GM19395 (cell line): Measurements from ENCODE around the gene CTAGE9.
"Not testable (repeated sequence)": the region's sequence is repeated elsewhere in the genome, so short reads cannot be mapped to it uniquely, and the experiment has no call there.

ENCODE experiments used
- ATAC-seq: cut with Tn5 transposase; IDR thresholded peaks from one replicate; pipeline ENCODE4 v1.9.1; 2021; ENCODE audit warnings: mild to moderate bottlenecking, moderate library complexity; ENCODE audit not compliant: unreplicated experiment

The CTAGE9 gene

DNA sequence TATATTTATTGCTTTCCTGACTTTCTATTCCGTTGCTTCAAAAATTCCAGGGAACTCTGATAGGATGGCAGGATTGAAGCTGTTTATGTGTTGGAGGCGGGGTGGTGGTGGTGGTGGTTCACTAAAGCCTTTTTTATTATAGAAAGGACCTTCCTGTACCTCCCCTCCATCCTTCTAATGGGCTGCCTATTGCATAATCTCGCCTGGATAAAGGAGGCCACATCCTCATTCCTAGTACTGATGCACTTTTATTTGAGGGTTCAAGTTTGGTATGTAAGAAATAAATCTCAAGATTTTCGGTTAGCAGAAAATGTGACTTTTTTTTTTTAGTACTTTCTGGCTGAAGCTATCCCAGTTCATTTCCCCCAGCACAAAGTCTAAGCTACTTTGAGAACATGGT is 18.7 kb upstream of the CTAGE9 start:
- ATAC-seq: no peak

- ATAC-seq: no peak
Measured at GRCh38 chr6:131728296-131728939, 17.6 kb upstream of the CTAGE9 start.

- ATAC-seq: no peak
Measured at GRCh38 chr6:131727868-131728267, 17.1 kb upstream of the CTAGE9 start.

- no peak for ATAC-seq
Measured at GRCh38 chr6:131727467-131727866, 16.6 kb upstream of the CTAGE9 start.

- ATAC-seq: no peak
Measured at GRCh38 chr6:131724114-131724513, 13.3 kb upstream of the CTAGE9 start.

DNA sequence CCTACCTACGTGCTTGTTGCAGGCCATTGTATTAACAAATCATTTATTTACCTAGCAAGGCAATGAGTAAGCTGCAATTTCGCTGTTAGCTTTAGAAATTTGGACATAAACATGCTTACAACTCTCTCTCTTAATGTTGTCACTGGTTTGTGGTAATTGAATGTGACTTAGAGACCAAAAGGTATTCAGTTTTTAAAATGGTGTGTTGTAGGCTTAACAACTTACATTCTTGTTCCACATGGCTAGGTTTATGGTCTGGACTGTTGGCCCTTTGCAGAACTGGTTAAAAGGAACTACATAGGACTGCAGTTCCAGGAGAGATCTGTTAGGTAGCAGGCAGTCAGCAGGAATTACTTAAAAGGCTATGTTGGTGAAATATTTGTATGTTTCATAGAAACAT is 10.3 kb upstream of the CTAGE9 start:
- ATAC-seq: no peak

DNA sequence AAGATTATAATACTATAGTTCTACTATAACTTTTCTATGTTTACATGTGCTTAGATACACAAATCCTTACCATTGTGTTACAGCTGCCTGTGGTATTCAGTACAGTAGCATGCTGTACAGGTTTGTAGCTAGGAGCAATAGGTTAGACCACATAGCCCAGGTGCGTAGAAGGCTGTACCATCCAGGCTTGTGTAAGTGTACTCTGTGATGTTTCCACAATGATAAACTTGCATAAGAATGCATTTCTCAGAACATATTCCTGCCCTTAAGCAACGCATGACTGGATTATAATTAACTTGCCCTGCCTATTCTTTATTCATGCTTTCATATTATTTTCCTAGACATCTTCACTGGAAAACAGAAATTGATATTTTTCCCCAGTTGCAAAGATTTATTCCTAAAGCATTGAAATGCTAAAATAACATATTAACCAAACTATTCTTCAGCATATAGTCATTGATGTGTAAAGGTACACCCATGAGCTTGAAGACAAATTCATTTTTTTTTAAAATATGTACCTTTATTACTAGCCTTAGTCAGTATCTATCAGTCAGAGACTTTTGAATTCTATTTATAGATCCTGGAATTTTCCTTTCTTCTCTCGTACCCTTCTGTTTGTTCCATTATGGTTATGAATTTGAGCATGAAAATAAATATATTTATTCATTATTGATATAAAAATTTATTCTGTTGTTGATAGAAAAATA is 7.2 kb upstream of the CTAGE9 start:
- no peak for ATAC-seq

GRCh38 chr6:131715567-131715966 is 4.8 kb upstream of the CTAGE9 start:
- ATAC-seq: peak; percentile 60

DNA sequence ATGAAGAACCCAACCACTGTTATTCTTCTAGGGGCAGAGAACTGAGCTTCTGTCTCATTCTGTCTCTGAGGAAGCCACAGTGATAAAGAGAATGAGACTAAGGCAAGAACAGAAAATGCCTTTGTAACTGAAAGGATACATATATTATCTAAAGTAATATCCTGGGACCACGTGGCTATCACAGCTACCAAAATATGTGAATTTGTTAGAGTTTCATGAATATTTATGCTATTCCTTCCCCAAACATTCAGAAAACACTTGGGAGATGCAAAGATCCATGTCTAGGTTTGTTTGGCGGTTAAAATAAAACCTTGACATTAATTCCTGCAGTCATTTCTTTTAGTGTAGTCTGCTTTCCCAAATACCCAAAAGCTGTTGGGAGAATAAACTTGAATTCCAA is 6.9 kb downstream of the CTAGE9 start:
- not testable (repeated sequence) for ATAC-seq

DNA sequence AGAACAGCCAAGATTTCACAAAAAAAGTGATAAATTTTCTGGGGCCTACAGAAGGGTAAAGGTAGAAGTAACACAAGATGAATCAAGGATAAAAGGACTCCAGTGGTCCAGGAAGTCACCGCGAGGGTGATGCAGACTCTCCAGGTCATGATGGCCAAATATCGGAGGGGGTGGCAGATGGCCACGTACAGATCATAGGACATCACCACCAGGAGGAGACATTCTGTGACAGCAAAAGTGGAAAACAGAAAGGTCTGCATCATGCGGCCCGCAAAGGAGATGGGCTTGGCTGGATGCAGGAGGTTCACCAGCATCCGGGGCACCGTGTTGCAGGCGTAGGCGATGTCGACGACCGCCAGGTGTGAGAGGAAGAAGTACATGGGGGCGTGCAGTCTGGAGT is 10.0 kb downstream of the CTAGE9 start:
- not testable (repeated sequence) for ATAC-seq

GRCh38 chr6:131696956-131697355 is 13.9 kb downstream of the CTAGE9 start:
- no peak for ATAC-seq

DNA sequence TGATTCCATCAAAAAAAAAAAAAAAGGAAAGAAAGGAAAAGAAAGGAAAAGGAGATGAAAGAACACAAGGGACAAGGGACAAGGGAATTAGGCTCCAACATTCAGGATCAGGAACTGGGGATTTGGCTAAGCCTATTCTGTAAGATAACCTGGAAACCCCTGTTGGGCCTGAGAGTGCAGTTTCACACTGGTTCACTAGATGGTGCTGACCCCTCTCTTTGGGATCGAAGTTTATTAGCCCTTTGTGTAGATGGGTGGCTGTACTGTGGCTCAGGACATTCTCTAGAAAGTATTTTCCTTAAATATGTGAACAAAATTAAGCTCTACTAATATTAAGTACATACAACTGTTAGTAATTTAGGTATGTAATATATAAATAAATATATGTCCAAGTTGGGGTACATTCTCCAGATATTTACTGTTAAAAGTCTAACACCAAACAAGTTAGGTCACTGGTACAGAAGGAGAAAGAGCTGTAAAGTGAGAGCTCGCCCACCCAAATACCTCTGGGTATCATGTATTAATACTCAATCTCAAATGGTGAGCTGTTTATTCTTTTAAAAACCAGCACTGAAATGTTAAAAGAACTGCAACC is 15.9 kb downstream of the CTAGE9 start:
- ATAC-seq: peak; percentile 89

GRCh38 chr6:131693384-131693783 is 17.4 kb downstream of the CTAGE9 start:
- no peak for ATAC-seq

GRCh38 chr6:131692589-131692988 is 18.2 kb downstream of the CTAGE9 start:
- no peak for ATAC-seq

DNA sequence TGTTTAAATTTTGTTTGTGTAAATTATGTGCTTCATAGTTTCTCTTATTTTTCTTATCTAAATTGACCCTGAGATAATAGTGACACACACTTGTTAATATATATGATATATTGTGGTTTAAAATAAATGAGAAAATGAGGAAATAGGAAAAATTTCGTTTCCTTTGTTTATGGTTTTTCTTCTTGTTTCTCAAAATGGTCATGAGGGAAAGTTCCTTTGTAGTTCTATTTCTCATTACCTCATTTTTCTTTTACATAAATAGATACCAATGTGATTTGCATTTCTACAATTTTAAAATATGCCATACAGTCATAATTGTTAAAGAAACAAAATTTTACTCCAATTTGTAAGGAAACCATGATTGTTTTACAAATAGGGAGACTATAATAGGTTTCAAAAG is 18.8 kb downstream of the CTAGE9 start:
- no peak for ATAC-seq

DNA sequence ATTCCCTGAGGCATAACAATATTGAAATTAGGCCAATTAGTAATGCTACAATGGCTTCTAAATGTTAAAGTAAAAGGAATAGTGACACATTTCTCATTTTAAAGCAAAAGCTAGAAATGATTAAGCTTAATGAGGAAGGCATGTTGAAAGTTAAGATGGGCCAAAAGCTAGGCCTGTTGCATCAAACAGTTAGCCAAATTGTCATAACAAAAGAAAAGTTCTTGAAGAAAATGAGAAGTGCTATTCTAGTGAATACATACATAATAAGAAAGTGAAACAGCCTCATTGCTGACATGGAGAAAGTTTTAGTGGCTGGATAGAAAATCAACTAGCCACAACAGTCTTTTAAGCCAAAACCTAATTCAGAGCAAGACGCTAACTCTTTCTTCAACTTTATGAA is 22.5 kb downstream of the CTAGE9 start:
- peak; percentile 66 for ATAC-seq

GRCh38 chr6:131687022-131687421 is 23.8 kb downstream of the CTAGE9 start:
- ATAC-seq: no peak

DNA sequence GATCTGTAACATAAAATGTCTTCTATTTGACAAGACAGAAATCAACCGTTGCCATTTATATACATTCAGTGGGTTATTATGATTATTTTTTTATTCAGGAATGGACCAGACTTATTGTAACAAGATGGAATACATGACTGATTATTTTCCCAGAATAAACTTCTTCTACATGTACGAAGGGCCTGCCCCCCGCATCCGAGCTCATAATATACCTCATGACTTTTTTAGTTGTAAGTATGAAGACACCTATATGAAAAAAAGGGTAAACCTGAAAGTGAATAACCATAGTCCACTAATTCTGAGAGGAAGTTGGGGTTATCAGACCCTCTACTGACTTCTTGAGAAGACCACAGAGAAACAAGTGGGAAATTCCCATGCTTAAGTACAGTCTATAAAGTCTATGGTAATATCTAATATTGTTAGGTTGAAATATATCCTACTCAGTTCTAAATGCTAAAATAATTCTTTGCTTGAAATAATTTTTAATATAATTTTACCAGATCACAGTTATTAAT is 25.5 kb downstream of the CTAGE9 start:
- ATAC-seq: peak; percentile 72

DNA sequence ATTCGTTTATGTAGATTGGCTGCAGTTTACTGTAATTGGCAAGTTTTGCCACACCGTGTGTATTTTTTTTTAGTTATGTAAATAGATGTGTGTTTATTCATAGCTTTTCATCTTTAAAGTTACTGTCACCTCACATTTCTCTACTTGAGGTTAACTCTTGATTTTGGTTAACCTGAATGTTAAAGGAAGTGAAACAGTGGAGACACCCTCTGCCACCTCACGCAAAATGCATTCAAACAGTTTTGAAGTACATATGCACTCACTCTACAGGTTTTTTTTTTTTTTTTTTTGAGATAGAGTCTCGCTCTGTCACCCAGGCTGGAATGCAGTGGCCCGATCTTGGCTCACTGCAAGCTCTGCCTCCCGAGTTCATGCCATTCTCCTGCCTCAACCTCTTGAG is 27.3 kb downstream of the CTAGE9 start:
- ATAC-seq: peak; percentile 76

DNA sequence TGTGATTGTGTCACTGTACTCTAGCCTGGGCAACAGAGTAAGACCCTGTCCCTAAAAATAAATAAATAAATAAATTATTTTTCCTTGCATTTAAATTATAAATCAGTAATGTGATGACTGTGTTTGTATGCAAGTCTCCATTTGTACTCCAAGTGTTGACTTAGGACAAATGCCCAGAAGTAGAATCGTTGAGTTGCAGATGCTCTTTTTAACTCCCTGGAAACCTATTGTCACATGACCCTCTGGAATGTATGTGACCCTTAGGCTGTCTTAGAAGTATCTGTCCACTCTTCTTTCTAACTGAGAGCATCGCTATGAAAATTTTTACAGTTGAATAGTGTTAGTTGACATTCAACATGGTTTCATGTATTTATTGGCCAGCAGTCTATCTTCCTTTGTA is 28.4 kb downstream of the CTAGE9 start:
- no peak for ATAC-seq

DNA sequence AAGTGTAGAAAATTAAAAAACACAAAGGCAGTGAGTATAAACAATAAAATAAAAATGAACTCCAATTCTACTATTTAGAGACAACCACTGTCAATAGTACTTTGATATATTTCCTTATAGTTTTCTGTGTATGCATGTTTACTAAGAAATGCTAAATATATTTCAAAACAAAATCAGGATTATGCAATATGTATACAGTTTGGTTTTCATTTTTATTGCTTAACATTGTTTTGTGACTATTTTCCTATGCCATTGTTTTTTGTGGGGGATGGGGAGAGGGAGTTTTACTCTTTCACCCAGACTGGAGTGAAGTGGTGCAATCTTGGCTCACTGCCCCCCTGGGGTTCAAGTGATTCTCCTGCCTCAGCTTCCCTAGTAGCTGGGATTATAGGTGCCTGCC is 29.2 kb downstream of the CTAGE9 start:
- ATAC-seq: no peak

- ATAC-seq: no peak
Measured at GRCh38 chr6:131680868-131681267, 29.9 kb downstream of the CTAGE9 start.
